Neuronal stem cell (in vitro differentiated cells): Measurements from ENCODE around the gene SPSB1.

Experiments
- DNase-seq: peaks from one replicate; pipeline ENCODE4 v3.0.0-alpha.2; 2013; ENCODE audit warnings: low spot score
- H2AFZ ChIP-seq: one replicate; pipeline ENCODE4 v1.6.1; 2013; ENCODE audit warnings: mild to moderate bottlenecking, low read length, inconsistent platforms
- H2AK5ac ChIP-seq: 2 replicates; pipeline ENCODE4 v1.6.1; 2013; ENCODE audit warnings: low read depth, mild to moderate bottlenecking, inconsistent platforms, low read length, moderate library complexity, mixed read lengths
- H2BK120ac ChIP-seq: 2 replicates; pipeline ENCODE4 v1.6.1; 2013; ENCODE audit warnings: low read depth, mild to moderate bottlenecking, inconsistent platforms, low read length, moderate library complexity, mixed read lengths
- H2BK12ac ChIP-seq: one replicate; pipeline ENCODE4 v1.6.1; 2013; ENCODE audit warnings: low read length, inconsistent platforms
- H2BK15ac ChIP-seq: 2 replicates; pipeline ENCODE4 v1.6.1; 2013; ENCODE audit warnings: mild to moderate bottlenecking, low read length, inconsistent platforms, mixed read lengths
- H2BK5ac ChIP-seq: one replicate; pipeline ENCODE4 v1.6.1; 2013; ENCODE audit warnings: inconsistent platforms, mild to moderate bottlenecking, low read length, moderate library complexity
- H3K14ac ChIP-seq: one replicate; pipeline ENCODE4 v1.6.1; 2013; ENCODE audit warnings: low read length, inconsistent platforms
- H3K18ac ChIP-seq: 2 replicates; pipeline ENCODE4 v1.6.1; 2013; ENCODE audit warnings: low read length, inconsistent platforms
- H3K23ac ChIP-seq: 2 replicates; pipeline ENCODE4 v1.6.1; 2013; ENCODE audit warnings: low read depth, mild to moderate bottlenecking, mixed read lengths, low read length, inconsistent platforms; ENCODE audit not compliant: poor library complexity
- H3K27ac ChIP-seq: replicated peaks from 3 replicates; pipeline ENCODE4 v1.5.1; 2013; ENCODE audit warnings: low read length, inconsistent platforms
- H3K27me3 ChIP-seq, 3 experiments: 2 replicates each; pipeline ENCODE4 v1.6.1; 2013; ENCODE audit warnings: low read length in 3 of 3, mild to moderate bottlenecking in 2 of 3, inconsistent platforms in 1 of 3, low read depth in 1 of 3, mixed read lengths in 1 of 3, moderate library complexity in 1 of 3; ENCODE audit not compliant: control insufficient read depth in 3 of 3, insufficient read depth in 3 of 3
- H3K36me3 ChIP-seq, 2 donors: replicated peaks in 1 of 2; 2 replicates each; pipeline ENCODE4 v1.6.1; 2013; ENCODE audit warnings: low read length in 2 of 2; ENCODE audit not compliant: control insufficient read depth in 2 of 2, insufficient read depth in 2 of 2
- H3K4ac ChIP-seq: 2 replicates; pipeline ENCODE4 v1.6.1; 2013; ENCODE audit warnings: inconsistent platforms, mild to moderate bottlenecking, low read length, moderate library complexity
- H3K4me1 ChIP-seq, 2 donors: 1 replicate in 1 of 2; 2 replicates in 1 of 2; pipeline ENCODE4 v1.6.1; 2013; ENCODE audit warnings: low read length in 2 of 2, low read depth in 1 of 2; ENCODE audit not compliant: control insufficient read depth in 2 of 2, insufficient read depth in 1 of 2
- H3K4me2 ChIP-seq: one replicate; pipeline ENCODE4 v1.6.1; 2013; ENCODE audit warnings: mild to moderate bottlenecking, low read length, inconsistent platforms; ENCODE audit not compliant: insufficient read depth, poor library complexity, severe bottlenecking
- H3K4me3 ChIP-seq, 2 donors: 2 replicates each; pipeline ENCODE4 v1.5.1; 2013; ENCODE audit warnings: low read length in 2 of 2, mild to moderate bottlenecking in 2 of 2, inconsistent platforms in 1 of 2, moderate library complexity in 1 of 2
- H3K79me1 ChIP-seq: one replicate; pipeline ENCODE4 v1.6.1; 2013; ENCODE audit warnings: low read depth, mild to moderate bottlenecking, inconsistent platforms, low read length, moderate library complexity
- H3K9ac ChIP-seq: one replicate; pipeline ENCODE4 v1.6.1; 2013; ENCODE audit warnings: mild to moderate bottlenecking, low read depth, low read length, inconsistent platforms; ENCODE audit not compliant: poor library complexity
- H3K9me3 ChIP-seq, 2 donors: replicated peaks in 1 of 2; 2 replicates each; pipeline versions ENCODE3 to v1.6.1; 2013; ENCODE audit warnings: low read length in 2 of 2, mild to moderate bottlenecking in 2 of 2, inconsistent platforms in 1 of 2, low read depth in 1 of 2, mixed read lengths in 1 of 2, moderate library complexity in 1 of 2; ENCODE audit not compliant: control insufficient read depth in 2 of 2, insufficient read depth in 1 of 2
- H4K8ac ChIP-seq: one replicate; pipeline ENCODE4 v1.6.1; 2013; ENCODE audit warnings: low read depth, mild to moderate bottlenecking, inconsistent platforms, low read length, moderate library complexity
- H4K91ac ChIP-seq: one replicate; pipeline ENCODE4 v1.6.1; 2013; ENCODE audit warnings: low read length, low read depth, mild to moderate bottlenecking, inconsistent platforms; ENCODE audit not compliant: poor library complexity
- WGBS, 2 donors: extraction: QIAGEN DNeasy Blood & Tissue Kit; methylation state at CpG; one replicate each; pipeline ENCODE4 v1.1.7; 2013; ENCODE audit warnings: missing lambda C conversion rate in 2 of 2, mixed read lengths in 1 of 2; ENCODE audit not compliant: insufficient read length in 2 of 2, insufficient replicate concordance in 1 of 2; ENCODE audit errors: extremely low coverage in 2 of 2; 5-methylcytosine and 5-hydroxymethylcytosine counted together

SPSB1 gene

GRCh38 chr1:9271283-9271682 is 21.4 kb upstream of the SPSB1 start:
- Histone ChIP-seq H2BK120ac (no peak overlapping the region), H3K18ac (peak overlapping the region; percentile 59), H2BK12ac (no peak overlapping the region), H3K4ac (no peak overlapping the region), H3K23ac (no peak overlapping the region), H3K36me3 (no peaks in the 10 kb centered on the region), H3K9ac (no peak overlapping the region), H2BK15ac (peak overlapping the region; percentile 28), H3K9me3 (no peaks in the 10 kb centered on the region), H2AK5ac (no peak overlapping the region), H3K27me3 (no peaks in the 10 kb centered on the region), H4K8ac (no peak overlapping the region), H4K91ac (no peak overlapping the region), H2BK5ac (no peak overlapping the region), H3K4me3 (no peak overlapping the region), H3K4me2 (no peak overlapping the region), H2AFZ (no peak overlapping the region), H3K27ac (no peak overlapping the region), H3K79me1 (peaks cover 2% of the 10 kb centered on the region), H3K14ac (no peak overlapping the region), H3K4me1 (peaks cover 7 to 28% of the 10 kb centered on the region in 2 donors)
- DNase-seq = no peak
- no CpG with 5 or more reads among the region's 11 CpGs for WGBS, 2 donors

- H2BK120ac ChIP-seq = no peak overlapping the region
- H2BK12ac ChIP-seq = no peak overlapping the region
- H3K9ac ChIP-seq = peak overlapping the region; percentile 51
- no peak overlapping the region for H4K8ac ChIP-seq
- H4K91ac ChIP-seq = no peak overlapping the region
- no peak overlapping the region for H3K4ac ChIP-seq
- WGBS, 2 donors = no CpG with 5 or more reads among the region's 24 CpGs
- H3K18ac ChIP-seq = peak overlapping the region; percentile 49
- no peak overlapping the region for H3K27ac ChIP-seq
- H3K4me3 ChIP-seq = no peak overlapping the region
- H3K23ac ChIP-seq = peak overlapping the region; percentile 13
- no peak overlapping the region for H2AFZ ChIP-seq
- peaks cover 2% of the 10 kb centered on the region for H3K79me1 ChIP-seq
- peaks cover 5 to 25% of the 10 kb centered on the region in 2 donors for H3K4me1 ChIP-seq
- H3K36me3 ChIP-seq = no peaks in the 10 kb centered on the region
- no peak overlapping the region for H3K4me2 ChIP-seq
- H2BK15ac ChIP-seq = peak overlapping the region; percentile 28
- H2AK5ac ChIP-seq = no peak overlapping the region
- H3K14ac ChIP-seq = peak overlapping the region; percentile 67
- no peak for DNase-seq
- no peaks in the 10 kb centered on the region for H3K27me3 ChIP-seq
- no peaks in the 10 kb centered on the region for H3K9me3 ChIP-seq
- H2BK5ac ChIP-seq = no peak overlapping the region
Measured at GRCh38 chr1:9271861-9272595, 20.7 kb upstream of the SPSB1 start.

GRCh38 chr1:9273177-9273576 is 19.5 kb upstream of the SPSB1 start:
- Histone ChIP-seq H4K91ac (no peak overlapping the region), H3K9me3 (no peaks in the 10 kb centered on the region), H4K8ac (no peak overlapping the region), H3K4me2 (no peak overlapping the region), H3K36me3 (no peaks in the 10 kb centered on the region), H3K23ac (peak overlapping the region; percentile 85), H3K27ac (no peak overlapping the region), H2BK15ac (peak overlapping the region; percentile 39), H3K14ac (peak overlapping the region; percentile 8), H3K79me1 (peaks cover 2% of the 10 kb centered on the region), H3K27me3 (no peaks in the 10 kb centered on the region), H3K18ac (peak overlapping the region; percentile 76), H2BK12ac (peak overlapping the region; percentile 41), H3K4ac (no peak overlapping the region), H2BK120ac (no peak overlapping the region), H3K9ac (peak overlapping the region; percentile 32), H2BK5ac (no peak overlapping the region), H2AK5ac (peak overlapping the region; percentile 46), H3K4me1 (peaks cover 5 to 23% of the 10 kb centered on the region in 2 donors), H2AFZ (no peak overlapping the region), H3K4me3 (no peak overlapping the region)
- DNase-seq = no peak
- no CpG with 5 or more reads among the region's 11 CpGs for WGBS, 2 donors

- H3K4me3 ChIP-seq = no peak overlapping the region
- H3K18ac ChIP-seq = peak overlapping the region; percentile 94
- no peaks in the 10 kb centered on the region for H3K36me3 ChIP-seq
- no CpG with 5 or more reads among the region's 10 CpGs for WGBS, 2 donors
- DNase-seq = no peak
- peak overlapping the region; percentile 57 for H3K23ac ChIP-seq
- H2BK120ac ChIP-seq = no peak overlapping the region
- H3K27ac ChIP-seq = no peak overlapping the region
- no peak overlapping the region for H2AFZ ChIP-seq
- H3K4ac ChIP-seq = no peak overlapping the region
- no peak overlapping the region for H2BK5ac ChIP-seq
- H3K4me1 ChIP-seq = peaks cover 10 to 25% of the 10 kb centered on the region in 2 donors
- H4K8ac ChIP-seq = no peak overlapping the region
- peaks cover 0 to 13% (median 0%) of the 10 kb centered on the region in 3 experiments for H3K27me3 ChIP-seq
- H2BK15ac ChIP-seq = no peak overlapping the region
- H2AK5ac ChIP-seq = peak overlapping the region; percentile 99
- no peak overlapping the region for H4K91ac ChIP-seq
- H3K79me1 ChIP-seq = peaks cover 2% of the 10 kb centered on the region
- H3K4me2 ChIP-seq = no peak overlapping the region
- no peak overlapping the region for H2BK12ac ChIP-seq
- no peak overlapping the region for H3K9ac ChIP-seq
- H3K9me3 ChIP-seq = no peaks in the 10 kb centered on the region
- peak overlapping the region; percentile 64 for H3K14ac ChIP-seq
Measured at GRCh38 chr1:9275161-9275560, 17.5 kb upstream of the SPSB1 start.
